K562 (cell line): ENCODE results near the gene DNAH17. TPM values are rescaled to one million over a fixed set of nuclear protein-coding genes. Genes with fewer than 3 reads are reported as not detected.

ENCODE experiments used
- ATAC-seq: fragments of 200-7000 bp; cut with Tn5 transposase; 3 replicates; pipeline ENCODE4 v1.9.1; 2020; ENCODE audit warnings: moderate library complexity
- BruUV-seq: library from RNA; stranded (reverse); fragments of 400-500 nt; replicated peaks from 2 replicates; lab custom pipeline; 2021; lab: Mats Ljungman, UMichigan
- CTCF ChIA-PET: fragments of 300-600 bp; formaldehyde crosslinking; extraction: SDS; loops from one replicate; lab custom pipeline; 2021; ENCODE audit warnings: low intra/inter-chr PET ratio; lab: Yijun Ruan, JAX
- POLR2A ChIA-PET: fragments of 300-600, 350-650 bp; sonication (Branson Sonifier 250); formaldehyde crosslinking; extraction: SDS; loops from one replicate; lab custom pipeline; 2021; ENCODE audit warnings: antibody characterized with exemption, inconsistent platforms; lab: Yijun Ruan, JAX
- DNase-seq, 4 experiments: peaks; one replicate each; pipeline versions ENCODE4 v3.0.0 to v3.0.0-alpha.2; 2011 to 2018; ENCODE audit warnings: low spot score in 3 of 4, mixed read lengths in 3 of 4; ENCODE audit errors: extremely low read depth in 1 of 4
- FAIRE-seq: peaks from 2 replicates; lab custom pipeline; 2011; peaks lifted over from hg19 to GRCh38; lab: Jason Lieb, UNC
- H2AFZ ChIP-seq: 2 replicates; pipeline ENCODE4 v1.6.0; 2011; ENCODE audit warnings: low read depth, low read length, control low read depth, inconsistent platforms
- H3K27ac ChIP-seq: fragments of 200-600 bp; 3 replicates; pipeline ENCODE4 v1.8.0; 2011; ENCODE audit warnings: low read depth, mild to moderate bottlenecking, control low read depth, inconsistent platforms, low read length, moderate library complexity, mixed read lengths; ENCODE audit errors: extremely low read depth
- H3K27me3 ChIP-seq, 2 experiments: fragments of 300-600 bp in 1 of 2; 2 replicates in 1 of 2; 3 replicates in 1 of 2; pipeline versions ENCODE4 v1.6.0 to v1.8.0; 2011; ENCODE audit warnings: inconsistent platforms in 2 of 2, low read length in 2 of 2, mild to moderate bottlenecking in 1 of 2, mixed read lengths in 1 of 2, moderate library complexity in 1 of 2; ENCODE audit not compliant: control insufficient read depth in 2 of 2, insufficient read depth in 2 of 2
- H3K36me3 ChIP-seq: fragments of 300-600 bp; 3 replicates; pipeline ENCODE4 v1.8.0; 2011; ENCODE audit warnings: mild to moderate bottlenecking, low read length, inconsistent platforms; ENCODE audit not compliant: control insufficient read depth, insufficient read depth
- H3K4me1 ChIP-seq, 2 experiments: fragments of 200-600 bp in 1 of 2; replicated peaks in 1 of 2; 2 replicates in 1 of 2; 3 replicates in 1 of 2; pipeline versions ENCODE4 v1.5.1 to v1.8.0; 2011; ENCODE audit warnings: inconsistent platforms in 2 of 2, low read length in 2 of 2, mild to moderate bottlenecking in 1 of 2, mixed read lengths in 1 of 2, moderate library complexity in 1 of 2; ENCODE audit not compliant: control insufficient read depth in 2 of 2, insufficient read depth in 2 of 2
- H3K4me2 ChIP-seq: 2 replicates; pipeline ENCODE4 v1.6.1; 2011; ENCODE audit warnings: low read length, control low read depth, inconsistent platforms, mixed read lengths; ENCODE audit not compliant: insufficient read depth
- H3K4me3 ChIP-seq: fragments of 200-600 bp; sonication (generic), shearing (Covaris generic); 2 replicates; pipeline ENCODE4 v1.5.1; 2016; ENCODE audit warnings: control low read depth, inconsistent platforms
- H3K79me2 ChIP-seq: fragments of 200-600 bp; 3 replicates; pipeline ENCODE4 v1.8.0; 2011; ENCODE audit warnings: low read length, inconsistent platforms; ENCODE audit not compliant: control insufficient read depth, insufficient read depth
- H3K9ac ChIP-seq, 2 experiments: 2 replicates each; pipeline versions ENCODE4 v1.6.0 to v1.6.1; 2011; ENCODE audit warnings: low read depth in 2 of 2, low read length in 2 of 2, control low read depth in 1 of 2, inconsistent platforms in 1 of 2, mild to moderate bottlenecking in 1 of 2, mixed read lengths in 1 of 2; ENCODE audit not compliant: insufficient read depth in 1 of 2
- H3K9me1 ChIP-seq: one replicate; pipeline ENCODE4 v1.6.0; 2011; ENCODE audit warnings: inconsistent platforms, mild to moderate bottlenecking, low read length, moderate library complexity; ENCODE audit not compliant: control insufficient read depth, insufficient read depth
- H3K9me3 ChIP-seq: replicated peaks from 2 replicates; pipeline ENCODE4 v1.5.1; 2011; ENCODE audit warnings: low read depth, low read length, inconsistent platforms; ENCODE audit not compliant: control insufficient read depth, insufficient read depth
- H4K20me1 ChIP-seq: replicated peaks from 2 replicates; pipeline ENCODE4 v1.6.1; 2011; ENCODE audit warnings: low read length, inconsistent platforms, mixed read lengths; ENCODE audit not compliant: control insufficient read depth, insufficient read depth
- COPS2 ChIP-seq: fragments of 450-650 bp; conservative IDR thresholded peaks from 2 replicates; pipeline ENCODE4 v1.6.1; 2016; ENCODE audit warnings: mild to moderate bottlenecking, moderate library complexity
- ELF2 ChIP-seq: fragments of 250-450 bp; sonication (Bioruptor Pico); IDR thresholded peaks from 2 replicates; pipeline ENCODE4 v1.5.0; 2021; ENCODE audit warnings: mild to moderate bottlenecking
- ELK3 ChIP-seq: fragments of 450-650 bp; formaldehyde crosslinking; IDR thresholded peaks from 2 replicates; pipeline ENCODE4 v1.4.0; 2020; ENCODE audit warnings: mild to moderate bottlenecking
- FIP1L1 ChIP-seq: fragments of 200-400 bp; formaldehyde crosslinking; IDR thresholded peaks from 2 replicates; pipeline ENCODE4 v1.6.1; 2018; ENCODE audit warnings: mild to moderate bottlenecking, low read depth, low read length; ENCODE audit not compliant: poor library complexity, severe bottlenecking
- GTF2E2 ChIP-seq: fragments of 200-800 bp; sonication (Bioruptor generic); IDR thresholded peaks from 2 replicates; pipeline ENCODE4 v1.6.1; 2016; ENCODE audit warnings: missing genetic modification characterization, missing compliant biosample characterization
- HSF4 ChIP-seq: fragments of 250-450 bp; sonication (Bioruptor Pico); IDR thresholded peaks from 2 replicates; pipeline ENCODE4 v2.1.2; 2022; ENCODE audit warnings: mild to moderate bottlenecking, moderate library complexity, borderline replicate concordance
- KAT7 ChIP-seq: sonication (generic); formaldehyde crosslinking; IDR thresholded peaks from 2 replicates; pipeline ENCODE4 v1.8.0; 2022; ENCODE audit warnings: missing genetic modification reagents, mild to moderate bottlenecking, borderline replicate concordance
- KLF13 ChIP-seq: fragments of 450-650 bp; IDR thresholded peaks from 2 replicates; pipeline ENCODE4 v1.6.1; 2016; ENCODE audit warnings: missing genetic modification characterization, low read depth, mild to moderate bottlenecking, missing compliant biosample characterization, moderate library complexity, borderline replicate concordance
- MITF ChIP-seq: IDR thresholded peaks from 2 replicates; pipeline ENCODE4 v1.6.1; 2014; ENCODE audit warnings: antibody characterized with exemption
- NR2F6 ChIP-seq: fragments of 450-650 bp; formaldehyde crosslinking; IDR thresholded peaks from 2 replicates; pipeline ENCODE4 v1.4.0; 2020; ENCODE audit warnings: mild to moderate bottlenecking
- PCBP2 ChIP-seq: fragments of 200-400 bp; formaldehyde crosslinking; IDR thresholded peaks from 2 replicates; pipeline ENCODE4 v1.6.1; 2018; ENCODE audit warnings: low read length, low read depth, mild to moderate bottlenecking, moderate library complexity; ENCODE audit not compliant: poor library complexity, severe bottlenecking
- RBM39 ChIP-seq: fragments of 200-400 bp; formaldehyde crosslinking; optimal IDR thresholded peaks from 2 replicates; pipeline ENCODE3; 2018; ENCODE audit warnings: low read depth, low read length
- TFE3 ChIP-seq: fragments of 450-650 bp; formaldehyde crosslinking; IDR thresholded peaks from 2 replicates; pipeline ENCODE4 v1.4.0; 2020; ENCODE audit warnings: mild to moderate bottlenecking, mixed read lengths
- WGBS: fragments of 100-300 bp; shearing (Covaris generic); methylation state at CpG from one replicate; pipeline ENCODE4 v1.1.6; 2016; ENCODE audit warnings: low coverage, mixed read lengths; ENCODE audit not compliant: insufficient coverage; ENCODE audit errors: missing lambda C conversion rate; 5-methylcytosine and 5-hydroxymethylcytosine counted together
- in situ Hi-C: fragments of 300-500 bp; cut with MboI; formaldehyde crosslinking; loops from 4 replicates; pipeline ENCODE4 v1.15.0; 2018; ENCODE audit warnings: inconsistent platforms, mixed read lengths
- intact Hi-C: fragments of 100-400 bp; cut with micrococcal nuclease; formaldehyde crosslinking; loops from 2 replicates; pipeline ENCODE4 v1.14.2; 2022
- polyA plus RNA-seq, 8 experiments: library from polyadenylated mRNA; depleted of rRNA in 4 of 8; stranded (reverse) in 5 of 8; unstranded in 3 of 8; fragments of >200 nt; fragmentation: Nextera tagmentation in 2 of 8; fragmentation: Illumina TruSeq in 1 of 8; extraction: Ambion mirVana in 2 of 8; extraction: Trizol in 1 of 8; gene quantifications; 2 replicates each; pipeline versions ENCODE4 v1.2.1 to v1.2.3, GENCODE V29; 2011 to 2014; ENCODE audit warnings: inconsistent platforms in 1 of 8, missing spikeins in 1 of 8
- total RNA-seq, 7 experiments: library from RNA; depleted of rRNA in 6 of 7; stranded (reverse); fragments of >200 nt in 6 of 7; fragmentation: Illumina TruSeq in 2 of 7; extraction: Trizol in 2 of 7; gene quantifications; 2 replicates each; pipeline versions ENCODE4 v1.2.1 to v1.2.3, GENCODE V29; 2011 to 2021; ENCODE audit warnings: low replicate concordance in 1 of 7
- TF ChIP-seq, protein P1 (sequence below): fragments of 250-450 bp; sonication (Bioruptor Pico); IDR thresholded peaks from 2 replicates; pipeline ENCODE4 v1.6.1; 2021; ENCODE audit warnings: mild to moderate bottlenecking

DNAH17 gene
- total and polyA plus RNA-seq, 9 of the 15 experiments (the other 6 are each of a cell fraction or from before 2014, with no cell fraction given): under 0.01 to 0.06 (median 0.03) TPM; not detected in 5

- Histone ChIP-seq H3K27me3 (peaks cover 45 to 90% of the 10 kb centered on the region in 2 experiments), H4K20me1 (peaks cover 17% of the 10 kb centered on the region), H3K9me3 (no peaks in the 10 kb centered on the region), H3K36me3 (no peaks in the 10 kb centered on the region), H3K4me3 (no peak overlapping the region), H3K79me2 (no peaks in the 10 kb centered on the region), H3K4me1 (peaks cover 0 to 7% of the 10 kb centered on the region in 2 experiments; a peak in 1 of 5 replicates), H3K9me1 (no peaks in the 10 kb centered on the region), H3K27ac (no peak overlapping the region), H2AFZ (no peak overlapping the region), H3K9ac (no peak overlapping the region), H3K4me2 (no peak overlapping the region)
- POLR2A ChIA-PET: no interaction called here
- in situ Hi-C loops (no loop called here), intact Hi-C loops (no loop called here)
- ATAC-seq: no peak
- WGBS: 4% methylated on average over 5 of the region's 5 CpGs
- CTCF ChIA-PET: no interaction called here
- no TSS peak for BruUV-seq
- no peak for FAIRE-seq
- no peak for DNase-seq
- TF ChIP-seq KLF13 (tag) (no peak), FIP1L1 (no peak), ELF2 (no peak), KAT7 (CRISPR knock-in tag) (no peak), MITF (no peak), COPS2 (no peak), ELK3 (CRISPR knock-in tag) (no peak), PCBP2 (no peak), TFE3 (CRISPR knock-in tag) (no peak), HSF4 (CRISPR knock-in tag) (no peak), NR2F6 (CRISPR knock-in tag) (no peak), GTF2E2 (tag) (no peak), RBM39 (no peak)
- TF ChIP-seq, protein P1, sequence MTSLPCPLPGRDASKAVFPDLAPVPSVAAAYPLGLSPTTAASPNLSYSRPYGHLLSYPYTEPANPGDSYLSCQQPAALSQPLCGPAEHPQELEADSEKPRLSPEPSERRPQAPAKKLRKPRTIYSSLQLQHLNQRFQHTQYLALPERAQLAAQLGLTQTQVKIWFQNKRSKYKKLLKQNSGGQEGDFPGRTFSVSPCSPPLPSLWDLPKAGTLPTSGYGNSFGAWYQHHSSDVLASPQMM (CRISPR knock-in tag): no peak
Observed at GRCh38 chr17:78620099-78620498, 42.9 kb upstream of the DNAH17 start.
